NCI-H526 (cell line): ENCODE data around the gene NMRK1.
A peak's percentile ranks its signal among the peaks of the same experiment; 100 is the strongest.

Experiments
- DNase-seq, 2 experiments: peaks; one replicate each; lab custom pipeline; 2025; lab: John Stamatoyannopoulos, UW

Gene NMRK1

DNA sequence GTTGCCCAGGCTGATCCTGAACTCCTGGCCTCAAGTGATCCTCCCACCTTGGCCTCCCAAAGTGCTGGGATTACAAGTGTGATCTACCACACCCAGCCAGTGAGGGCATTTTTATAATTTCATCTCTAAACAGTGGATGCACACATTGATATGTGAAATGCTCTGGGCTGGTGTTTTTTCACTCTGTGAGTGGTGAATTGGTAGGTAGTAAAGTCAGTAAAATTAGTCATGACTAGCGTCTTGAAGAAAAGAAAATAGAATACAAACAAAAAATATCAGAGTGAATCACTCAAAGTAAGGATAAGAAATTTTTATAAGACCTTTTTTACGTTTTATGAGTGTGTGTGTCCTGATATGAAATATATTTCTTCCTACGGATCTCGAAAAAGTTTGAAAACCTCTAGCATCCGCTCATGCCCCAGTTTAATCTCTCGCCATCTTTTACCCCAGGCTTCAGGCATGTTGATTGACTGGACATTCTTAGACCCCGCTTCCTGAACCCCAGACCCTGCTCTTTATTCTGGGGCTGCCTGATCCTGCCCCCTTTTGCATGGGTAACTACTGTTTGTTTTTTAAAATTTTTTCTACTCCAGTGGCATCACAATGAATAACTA lies 14.3 kb upstream of the NMRK1 start:
- no peak for DNase-seq

DNA sequence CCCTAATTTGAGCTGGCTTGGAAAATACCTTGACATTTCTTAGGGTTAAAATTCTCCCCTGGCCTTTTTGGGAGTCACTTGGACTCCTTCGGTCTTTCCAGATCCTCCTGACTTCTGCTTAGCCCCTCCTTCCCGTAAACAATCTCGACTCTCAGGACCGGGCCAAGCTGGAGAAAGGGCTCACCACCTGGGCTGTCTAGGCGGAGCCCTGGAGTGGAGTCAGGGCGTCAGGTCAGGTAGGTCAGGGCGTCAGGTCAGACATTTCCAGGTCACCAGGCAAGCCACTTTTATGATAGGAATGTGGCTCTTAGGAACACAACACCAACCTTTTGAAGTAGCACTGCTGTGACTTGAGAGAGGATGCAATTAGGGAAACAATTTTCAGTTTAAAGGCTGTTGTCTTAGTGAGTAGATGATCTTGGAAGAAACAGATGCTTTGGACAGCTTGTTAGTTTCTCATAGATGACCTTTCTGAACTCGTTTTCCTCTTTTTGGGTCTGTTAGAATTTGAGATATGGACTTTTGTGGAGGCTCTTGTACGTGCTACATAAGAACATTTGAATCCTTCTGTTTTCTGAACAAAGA lies 13.1 kb upstream of the NMRK1 start:
- DNase-seq: no peak

DNA sequence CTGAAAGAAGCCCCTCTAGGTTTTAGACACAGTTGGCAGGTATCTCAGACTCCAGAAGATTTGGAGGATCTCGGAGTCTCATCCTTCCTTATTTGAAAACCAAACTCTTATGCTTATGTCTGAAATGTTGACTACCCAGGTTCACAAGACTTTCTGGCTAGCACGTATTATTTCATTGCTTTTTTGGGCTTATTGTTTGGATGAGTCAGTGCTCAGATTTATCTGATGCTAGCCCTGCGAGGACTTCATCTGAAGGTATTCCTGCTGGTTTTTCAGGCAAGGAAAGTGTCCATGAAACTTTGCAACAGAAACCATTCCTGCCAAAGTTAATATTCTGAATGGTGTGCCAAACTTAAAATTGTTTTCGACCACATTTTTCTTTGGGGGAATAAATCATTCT lies 8.8 kb upstream of the NMRK1 start:
- DNase-seq: no peak

DNA sequence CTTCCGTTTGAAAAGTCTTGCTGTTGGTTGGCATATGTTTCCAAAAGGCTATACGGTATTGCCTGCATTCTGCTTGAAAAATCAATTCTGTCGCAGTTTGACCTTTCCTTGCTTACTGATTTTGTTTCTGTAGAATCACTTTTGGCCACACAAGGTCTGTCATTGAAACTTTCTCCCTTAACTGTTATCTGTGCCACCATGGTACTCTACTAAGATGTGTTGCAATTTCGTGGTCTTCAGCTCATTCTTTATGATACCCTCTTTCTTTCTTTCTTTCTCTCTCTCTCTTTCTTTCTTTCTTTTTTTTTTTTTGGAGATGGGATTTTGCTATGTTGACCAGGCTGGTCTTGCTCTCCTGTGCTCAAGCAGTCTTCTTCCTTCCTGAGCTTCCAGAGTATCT lies 4.8 kb upstream of the NMRK1 start:
- DNase-seq: no peak

DNA sequence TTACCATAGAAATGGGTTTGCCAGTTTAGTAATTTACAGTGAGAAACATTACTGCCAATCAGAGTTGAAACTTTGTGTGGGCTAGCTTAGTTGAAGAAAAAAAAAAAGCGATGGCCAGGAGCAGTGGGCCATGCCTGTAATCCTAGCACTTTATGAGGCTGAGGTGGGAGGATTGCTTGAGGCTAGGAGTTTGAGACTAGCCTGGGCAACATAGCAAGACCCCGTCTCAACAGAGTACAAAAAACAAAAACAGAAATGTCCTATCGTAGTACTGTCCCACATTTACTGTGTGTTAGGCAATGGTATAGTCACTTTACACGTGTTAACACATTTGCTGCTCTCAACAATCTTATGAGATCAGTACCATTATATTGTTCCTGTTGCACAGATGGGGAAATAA lies 2.6 kb upstream of the NMRK1 start:
- DNase-seq: no peak

GRCh38 chr9:75089373-75089766 lies 1.4 kb upstream of the NMRK1 start:
- no peak for DNase-seq

- peak; percentile 65 to 85 for DNase-seq
Measured at GRCh38 chr9:75088646-75089372, 854 bp upstream of the NMRK1 start.

DNA sequence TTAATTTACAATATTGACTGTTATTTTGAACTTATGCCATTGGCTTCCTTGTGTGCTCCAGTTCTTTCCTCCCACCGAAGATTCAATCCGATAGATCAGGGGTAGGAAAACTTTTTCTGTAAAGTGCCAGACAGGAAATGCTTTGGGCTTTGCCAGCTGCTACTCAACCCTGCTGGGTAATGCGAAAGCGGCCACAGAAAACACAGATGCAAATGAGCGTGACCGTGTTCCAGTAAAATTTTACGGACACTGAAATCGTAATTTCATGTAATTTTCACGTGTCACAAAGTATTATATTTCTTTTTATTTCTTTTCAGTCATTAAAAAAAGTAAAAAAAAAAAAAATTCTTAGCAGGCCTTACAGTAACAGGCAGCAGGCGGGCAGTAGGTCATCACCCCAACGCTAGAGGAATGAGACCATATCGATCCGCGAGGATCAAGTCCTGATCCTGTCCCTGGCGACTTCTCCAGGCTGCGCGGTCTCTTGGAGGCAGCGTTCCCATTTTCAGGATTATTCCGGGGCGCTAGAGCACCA lies 599 bp downstream of the NMRK1 start:
- peak; percentile 18 to 51 for DNase-seq

GRCh38 chr9:75086541-75087288 lies 1.2 kb downstream of the NMRK1 start:
- DNase-seq: peak in 1 of 2 experiments; percentile 37

- DNase-seq: no peak
Measured at GRCh38 chr9:75085640-75086039, 2.3 kb downstream of the NMRK1 start.

- DNase-seq: no peak
Measured at GRCh38 chr9:75084081-75084672, 3.8 kb downstream of the NMRK1 start.

GRCh38 chr9:75083188-75083970 lies 4.6 kb downstream of the NMRK1 start:
- DNase-seq: no peak

DNA sequence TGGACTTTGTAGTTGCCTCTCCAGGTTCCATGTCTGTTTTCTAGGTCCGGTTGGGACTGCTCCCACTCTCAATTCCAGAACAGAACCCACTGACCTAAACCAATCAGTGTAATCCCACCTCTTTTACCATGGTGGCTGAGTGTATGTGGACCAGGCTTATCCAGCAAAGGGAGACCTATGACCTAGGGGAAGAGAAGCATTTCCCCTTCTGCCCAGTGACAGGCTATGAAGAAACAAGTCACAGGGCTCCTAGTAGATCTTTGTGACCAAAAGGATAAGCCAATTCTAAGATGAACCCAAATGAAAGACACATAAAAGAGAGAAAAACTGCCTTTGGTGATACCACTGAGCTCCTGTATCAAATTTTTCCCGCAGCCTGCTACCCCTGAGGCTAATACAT lies 6.3 kb downstream of the NMRK1 start:
- no peak for DNase-seq

DNA sequence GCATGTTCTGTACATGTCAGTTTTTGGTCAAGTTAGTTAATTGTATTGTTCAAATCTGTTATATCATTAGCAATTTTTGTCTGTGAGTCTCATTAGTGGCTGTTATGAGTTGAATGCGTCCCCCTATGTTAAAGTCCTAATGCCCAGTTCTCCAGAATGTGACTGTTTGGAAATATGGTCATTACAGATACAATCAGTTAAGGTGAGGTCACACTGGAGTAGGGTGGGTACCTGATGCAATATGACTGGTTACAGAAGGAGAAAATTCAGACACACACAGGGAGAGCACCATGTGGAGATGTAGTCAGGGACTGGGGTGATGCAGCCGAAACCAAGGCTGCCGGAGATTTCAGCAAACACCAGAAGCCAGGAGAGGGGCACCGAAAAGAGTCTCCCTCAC lies 15.1 kb downstream of the NMRK1 start:
- DNase-seq: no peak

GRCh38 chr9:75071530-75072122 lies 16.3 kb downstream of the NMRK1 start:
- DNase-seq: no peak

GRCh38 chr9:75069171-75069570 lies 18.8 kb downstream of the NMRK1 start:
- no peak for DNase-seq

GRCh38 chr9:75067894-75068293 lies 20.1 kb downstream of the NMRK1 start:
- no peak for DNase-seq

DNA sequence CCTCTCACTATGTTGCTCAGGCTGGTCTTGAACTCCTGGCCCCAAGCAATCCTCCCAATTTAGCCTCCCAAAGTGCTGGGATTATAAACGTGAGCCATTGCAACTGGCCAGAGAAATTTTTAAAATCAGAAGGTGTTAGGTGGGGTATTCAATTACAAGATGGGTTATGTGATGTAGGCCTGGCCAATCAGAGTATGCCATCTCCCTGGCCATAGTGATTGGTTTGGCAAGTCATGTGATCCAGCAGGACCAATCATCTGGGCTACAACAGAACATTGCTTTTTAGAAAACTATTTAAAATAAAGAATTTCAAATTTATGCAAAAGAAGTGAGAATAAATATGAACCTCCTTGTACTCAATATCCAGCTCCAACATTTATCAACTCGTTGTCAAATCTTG lies 22.4 kb downstream of the NMRK1 start:
- DNase-seq: no peak

- no peak for DNase-seq
Measured at GRCh38 chr9:75064307-75065025, 23.5 kb downstream of the NMRK1 start.
